Ishikawa (cell line): Measurements from ENCODE around the gene SKP1.

Experiments used
- EP300 ChIP-seq: IDR thresholded peaks from 2 replicates; pipeline ENCODE4 v1.6.1; 2012; ENCODE audit warnings: borderline replicate concordance
- YY1 ChIP-seq: IDR thresholded peaks from 2 replicates; pipeline ENCODE4 v1.6.1; 2012; ENCODE audit warnings: low read depth
- TF ChIP-seq, protein P1 (sequence below): IDR thresholded peaks from 2 replicates; pipeline ENCODE4 v1.6.1; 2012; ENCODE audit warnings: low read depth, mild to moderate bottlenecking
- TF ChIP-seq, protein P2 (sequence below): IDR thresholded peaks from 2 replicates; pipeline ENCODE4 v1.6.1; 2012

DNA sequence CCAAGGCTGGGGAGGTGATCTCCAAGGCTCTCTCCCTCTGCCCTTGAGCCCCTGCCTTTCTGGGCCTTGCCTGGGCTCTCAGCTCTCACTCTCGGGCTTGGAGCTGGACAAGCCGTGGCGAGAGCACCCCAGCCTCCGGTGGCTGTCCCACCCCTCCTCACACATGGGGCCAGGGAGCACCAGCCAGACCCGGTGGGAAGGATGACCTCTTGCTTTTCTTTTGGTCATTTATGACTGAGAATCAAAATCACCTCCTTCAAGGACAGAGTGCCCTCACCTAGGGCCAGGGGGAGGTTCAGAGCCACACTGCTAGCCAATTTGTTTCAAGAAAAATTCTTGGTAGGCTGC, 48.1 kb downstream of the SKP1 start:
- no peak for TF ChIP-seq YY1
- TF ChIP-seq, protein P1, sequence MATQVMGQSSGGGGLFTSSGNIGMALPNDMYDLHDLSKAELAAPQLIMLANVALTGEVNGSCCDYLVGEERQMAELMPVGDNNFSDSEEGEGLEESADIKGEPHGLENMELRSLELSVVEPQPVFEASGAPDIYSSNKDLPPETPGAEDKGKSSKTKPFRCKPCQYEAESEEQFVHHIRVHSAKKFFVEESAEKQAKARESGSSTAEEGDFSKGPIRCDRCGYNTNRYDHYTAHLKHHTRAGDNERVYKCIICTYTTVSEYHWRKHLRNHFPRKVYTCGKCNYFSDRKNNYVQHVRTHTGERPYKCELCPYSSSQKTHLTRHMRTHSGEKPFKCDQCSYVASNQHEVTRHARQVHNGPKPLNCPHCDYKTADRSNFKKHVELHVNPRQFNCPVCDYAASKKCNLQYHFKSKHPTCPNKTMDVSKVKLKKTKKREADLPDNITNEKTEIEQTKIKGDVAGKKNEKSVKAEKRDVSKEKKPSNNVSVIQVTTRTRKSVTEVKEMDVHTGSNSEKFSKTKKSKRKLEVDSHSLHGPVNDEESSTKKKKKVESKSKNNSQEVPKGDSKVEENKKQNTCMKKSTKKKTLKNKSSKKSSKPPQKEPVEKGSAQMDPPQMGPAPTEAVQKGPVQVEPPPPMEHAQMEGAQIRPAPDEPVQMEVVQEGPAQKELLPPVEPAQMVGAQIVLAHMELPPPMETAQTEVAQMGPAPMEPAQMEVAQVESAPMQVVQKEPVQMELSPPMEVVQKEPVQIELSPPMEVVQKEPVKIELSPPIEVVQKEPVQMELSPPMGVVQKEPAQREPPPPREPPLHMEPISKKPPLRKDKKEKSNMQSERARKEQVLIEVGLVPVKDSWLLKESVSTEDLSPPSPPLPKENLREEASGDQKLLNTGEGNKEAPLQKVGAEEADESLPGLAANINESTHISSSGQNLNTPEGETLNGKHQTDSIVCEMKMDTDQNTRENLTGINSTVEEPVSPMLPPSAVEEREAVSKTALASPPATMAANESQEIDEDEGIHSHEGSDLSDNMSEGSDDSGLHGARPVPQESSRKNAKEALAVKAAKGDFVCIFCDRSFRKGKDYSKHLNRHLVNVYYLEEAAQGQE: no peak
- no peak for TF ChIP-seq EP300
- TF ChIP-seq, protein P2, sequence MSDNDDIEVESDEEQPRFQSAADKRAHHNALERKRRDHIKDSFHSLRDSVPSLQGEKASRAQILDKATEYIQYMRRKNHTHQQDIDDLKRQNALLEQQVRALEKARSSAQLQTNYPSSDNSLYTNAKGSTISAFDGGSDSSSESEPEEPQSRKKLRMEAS: no peak
